ENCODE measurements around the gene C10orf90.

The C10orf90 gene

DNA sequence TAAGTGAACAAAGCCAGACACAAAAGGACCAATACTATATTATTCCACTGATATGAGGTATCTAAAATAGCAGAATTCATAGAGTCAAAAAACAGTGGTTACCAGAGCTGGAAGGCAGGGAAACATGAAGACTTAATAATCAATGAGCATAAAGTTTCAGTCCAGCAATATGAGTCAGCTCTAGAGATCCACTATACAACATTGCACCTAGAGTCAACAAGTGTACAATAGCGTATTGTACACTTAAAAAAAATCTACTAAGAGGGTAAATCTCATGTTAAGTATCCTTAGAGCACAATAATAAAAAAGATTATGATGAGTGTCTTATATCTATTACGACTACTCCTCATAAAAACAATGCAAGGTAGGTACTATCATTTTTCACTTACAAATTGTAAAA is 36.1 kb downstream of the C10orf90 start:
- no peak for DNase-seq (ENCODE audit: low spot score)

DNA sequence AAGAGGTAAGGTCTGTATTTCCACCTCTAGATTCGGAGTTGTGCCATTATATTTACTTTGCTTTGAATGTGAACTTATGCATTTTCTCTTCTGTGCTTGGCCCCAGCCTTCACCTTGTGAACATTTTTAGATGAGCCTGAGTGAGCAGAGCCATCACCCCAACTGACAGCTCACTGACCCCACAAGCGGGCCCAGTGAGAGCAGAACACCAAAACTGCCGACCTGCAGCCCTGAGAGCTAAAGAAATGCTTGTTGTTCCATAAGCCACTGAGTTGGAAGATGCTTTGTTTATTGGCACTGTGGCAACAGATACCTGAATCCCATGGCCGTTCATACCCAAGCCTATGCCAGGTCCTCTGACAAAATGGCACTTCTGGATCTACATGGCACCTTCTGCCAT is 37.8 kb downstream of the C10orf90 start:
- no peak for DNase-seq (ENCODE audit: low spot score)

DNA sequence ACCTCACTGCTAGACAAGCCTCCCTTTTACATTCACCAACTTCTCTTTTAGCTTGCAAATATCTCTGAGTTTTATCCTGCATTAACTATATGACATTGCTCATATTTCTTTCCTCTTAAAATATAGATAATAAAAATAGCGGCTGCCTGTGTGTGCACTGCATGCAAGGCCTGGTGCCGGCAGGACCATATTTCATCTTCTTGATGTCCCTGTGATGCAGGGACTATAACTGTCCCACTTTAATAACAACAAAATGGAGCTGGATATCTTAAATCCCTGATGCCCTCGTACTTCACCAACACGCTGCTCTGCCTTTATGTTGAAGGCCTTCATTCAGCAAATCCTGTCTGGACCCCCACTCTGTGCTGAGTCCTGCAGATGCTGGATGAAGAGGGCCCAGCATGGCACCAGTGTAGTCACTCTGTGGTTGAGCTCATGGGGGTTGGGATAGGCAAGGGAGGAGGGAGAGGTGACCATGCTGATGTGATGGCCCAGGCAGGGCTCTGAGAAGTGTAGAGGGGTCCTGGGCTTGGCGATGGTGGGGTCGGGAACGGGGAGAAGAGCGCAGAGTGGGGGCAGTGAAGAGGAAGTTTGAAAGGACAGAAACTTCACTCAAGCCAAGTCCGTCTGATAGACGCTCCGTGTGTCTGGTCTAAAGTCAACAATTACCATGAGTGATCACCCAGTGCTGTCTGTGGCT is 40.4 kb downstream of the C10orf90 start:
- DNase-seq (ENCODE audit: low spot score): no peak

DNA sequence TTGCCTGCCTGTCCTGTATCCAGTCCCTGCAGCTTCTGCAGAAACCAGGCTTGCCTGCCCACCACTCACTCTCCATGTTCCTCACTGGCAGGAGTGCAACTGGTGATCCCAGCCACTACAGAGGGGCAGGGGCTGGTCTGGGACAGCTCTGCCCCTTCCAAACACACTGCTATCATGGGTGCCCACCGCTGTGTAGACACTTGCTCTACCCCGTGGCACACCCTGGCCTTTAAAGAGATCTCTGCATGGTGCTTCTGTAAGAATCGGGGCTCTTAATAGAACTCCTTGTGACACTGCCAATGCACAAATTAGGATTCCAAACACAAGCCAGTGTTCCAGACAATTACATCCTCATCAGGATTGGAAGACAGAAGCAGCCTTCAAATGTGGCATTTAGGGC is 41.7 kb downstream of the C10orf90 start:
- DNase-seq (ENCODE audit: low spot score): no peak

DNA sequence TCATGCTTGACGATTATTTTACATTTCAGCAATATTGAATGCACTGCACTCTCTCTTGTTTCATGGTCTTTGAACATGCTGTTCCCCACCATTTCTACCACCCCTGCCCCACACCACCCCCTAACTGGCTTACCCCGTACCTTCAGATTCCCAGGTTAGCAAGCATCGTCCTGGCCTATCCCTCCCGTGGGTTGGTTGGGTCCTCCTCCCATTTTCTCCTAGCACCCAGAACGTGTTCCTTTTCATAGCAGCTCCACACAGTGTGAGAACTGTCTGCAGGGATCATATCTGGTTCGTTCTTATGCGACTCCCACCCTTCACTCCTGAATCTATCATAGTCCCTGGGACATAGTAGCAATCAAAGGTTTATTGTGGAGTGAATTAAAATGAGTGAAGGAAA is 48.6 kb downstream of the C10orf90 start:
- DNase-seq (ENCODE audit: low spot score): no peak

DNA sequence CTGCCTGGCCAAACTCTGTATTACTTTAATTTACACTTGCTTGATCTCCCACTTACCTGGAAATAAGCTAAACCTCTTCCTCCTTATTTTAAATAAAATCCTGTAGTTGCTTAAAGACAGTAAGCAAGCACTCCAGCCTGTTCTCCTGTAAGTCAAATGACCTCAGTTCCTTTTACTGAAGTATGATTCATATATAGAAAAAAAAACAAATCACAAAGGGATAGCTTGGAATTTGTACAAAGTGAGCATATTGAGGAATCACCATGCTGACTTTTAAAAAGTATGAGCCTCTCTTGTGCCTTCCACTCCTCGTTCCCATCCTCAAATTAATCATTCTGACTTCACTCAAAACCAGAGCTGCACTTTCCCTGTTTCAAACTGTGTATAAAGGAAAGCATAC is 52.0 kb downstream of the C10orf90 start:
- DNase-seq (ENCODE audit: low spot score): no peak

DNA sequence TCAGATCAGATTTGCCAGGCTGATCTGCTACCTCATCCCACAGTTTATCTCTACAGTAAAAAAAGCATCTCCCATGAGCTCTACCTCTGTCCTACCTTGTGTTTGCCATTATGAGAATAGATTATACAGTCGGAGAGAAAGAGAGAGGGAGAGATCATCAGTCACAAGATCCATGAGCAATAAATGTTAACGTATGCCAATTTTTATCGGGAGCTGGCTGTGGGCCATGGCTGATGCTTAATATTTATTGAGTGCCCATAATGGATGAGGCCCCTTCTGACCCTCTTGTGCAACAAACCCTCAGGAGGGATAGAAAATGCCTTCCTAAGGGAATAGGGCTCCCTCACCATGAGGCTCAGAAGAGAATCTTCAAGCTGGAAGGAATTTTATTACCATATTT is 52.8 kb downstream of the C10orf90 start:
- no peak for DNase-seq (ENCODE audit: low spot score)

DNA sequence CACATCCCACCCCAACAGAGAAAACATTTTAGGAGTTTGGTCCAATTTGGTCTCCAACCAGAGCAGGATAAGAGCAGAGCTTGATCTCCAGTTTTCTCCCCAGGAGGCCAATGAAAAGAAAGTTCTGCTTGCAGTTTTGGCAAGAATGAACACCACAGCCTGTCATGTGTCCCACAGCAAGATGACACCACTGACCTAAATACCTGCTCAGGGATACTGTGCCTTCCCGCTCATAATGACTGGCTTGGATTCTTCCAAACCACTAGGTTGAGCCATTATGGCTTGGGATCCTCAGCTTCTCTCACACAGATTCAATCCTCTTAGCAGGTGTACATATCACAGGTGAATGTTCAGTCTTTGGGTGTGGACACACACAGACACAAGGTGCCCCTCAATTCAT is 53.3 kb downstream of the C10orf90 start:
- DNase-seq (ENCODE audit: low spot score): no peak

DNA sequence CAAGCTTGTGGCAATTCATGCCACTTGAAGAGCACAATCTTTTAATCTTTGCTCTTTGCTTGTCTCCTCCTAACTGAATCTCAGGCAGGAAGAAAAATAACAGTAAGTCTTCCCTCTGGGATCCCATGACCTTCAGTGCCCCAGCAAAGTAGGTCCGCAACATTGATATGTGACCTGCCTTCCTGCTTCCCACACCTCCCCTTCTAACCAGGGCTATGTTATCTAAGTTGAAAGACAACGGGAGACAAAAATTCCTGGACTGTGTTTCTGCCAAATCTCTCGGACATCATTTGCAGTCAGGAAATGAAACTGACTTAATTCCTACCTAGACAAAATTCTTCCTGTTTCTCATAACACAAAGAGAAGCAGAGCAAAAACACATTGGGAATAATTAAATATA is 53.8 kb downstream of the C10orf90 start:
- DNase-seq (ENCODE audit: low spot score): no peak

DNA sequence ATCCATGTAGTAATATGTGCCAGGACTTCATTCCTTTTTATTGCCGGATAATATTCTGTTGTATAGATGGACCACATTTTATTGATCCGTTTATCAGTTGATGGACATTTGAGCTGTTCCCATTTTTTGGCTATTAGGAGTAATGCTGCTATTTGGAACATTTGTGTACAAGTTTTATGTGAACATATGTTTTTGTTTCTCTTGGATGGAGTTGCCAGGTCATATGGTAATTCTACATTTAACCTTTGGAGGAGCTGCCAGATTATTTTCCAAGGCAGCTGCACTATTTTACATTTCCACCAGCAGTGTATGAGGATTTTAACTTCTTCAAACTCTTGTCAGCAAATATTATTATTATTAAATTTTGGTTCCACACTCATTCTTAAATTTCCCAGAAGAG is 59.2 kb downstream of the C10orf90 start:
- DNase-seq (ENCODE audit: low spot score): no peak

DNA sequence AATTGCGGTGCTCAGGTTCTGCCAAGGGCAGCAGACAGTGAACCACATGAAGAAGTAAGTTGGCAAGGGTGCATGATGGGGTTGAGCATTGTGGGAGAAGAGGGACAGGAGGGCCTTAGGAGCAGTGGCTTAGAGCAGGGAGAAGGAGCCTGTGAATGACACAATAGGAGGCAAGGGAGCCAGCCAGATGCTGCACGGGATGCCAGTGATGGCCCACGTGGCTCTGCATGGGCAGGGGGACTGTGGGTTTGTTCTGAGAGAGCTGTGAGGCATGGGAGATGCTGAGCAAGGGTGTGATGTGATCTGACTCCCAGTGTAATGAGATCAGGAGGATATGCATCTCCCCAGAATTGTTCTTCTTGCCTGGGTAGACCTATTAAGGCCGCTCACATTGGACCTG is 60.9 kb downstream of the C10orf90 start:
- DNase-seq (ENCODE audit: low spot score): no peak

DNA sequence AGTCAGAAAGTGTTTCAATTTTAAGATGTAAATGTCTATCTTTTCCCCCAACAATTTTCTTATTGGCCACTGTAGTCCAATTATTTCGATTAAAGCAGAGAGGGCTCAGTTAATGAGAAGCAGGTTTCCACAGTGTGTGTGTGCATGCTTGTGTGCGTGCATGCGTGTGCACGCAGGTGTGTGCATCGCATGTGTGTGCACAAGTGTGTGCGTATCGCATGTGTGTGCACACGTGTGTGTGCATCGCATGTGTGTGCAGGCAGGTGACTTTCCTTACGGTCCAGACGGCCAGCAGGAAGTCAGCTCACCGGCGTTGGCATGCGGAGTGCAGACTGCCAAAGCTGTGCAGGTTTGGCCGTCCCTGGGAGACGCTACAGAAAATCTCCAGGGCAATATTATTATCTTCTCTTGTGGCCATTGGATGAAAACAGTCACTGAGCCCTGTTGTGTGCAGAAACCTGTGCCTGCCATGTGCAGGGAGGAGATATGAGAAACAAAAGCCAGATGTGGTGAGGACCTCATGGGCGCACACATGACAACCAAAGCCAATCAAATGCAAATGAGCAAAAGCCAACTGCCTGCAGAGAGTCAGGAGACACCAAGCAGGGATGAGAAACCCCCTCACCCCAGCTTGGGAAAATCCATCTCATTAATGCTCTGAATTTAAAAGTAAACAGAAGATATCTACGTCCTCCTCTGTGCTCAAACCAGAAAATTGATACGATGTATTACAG is 70.4 kb downstream of the C10orf90 start:
- no peak for DNase-seq (ENCODE audit: low spot score)

DNA sequence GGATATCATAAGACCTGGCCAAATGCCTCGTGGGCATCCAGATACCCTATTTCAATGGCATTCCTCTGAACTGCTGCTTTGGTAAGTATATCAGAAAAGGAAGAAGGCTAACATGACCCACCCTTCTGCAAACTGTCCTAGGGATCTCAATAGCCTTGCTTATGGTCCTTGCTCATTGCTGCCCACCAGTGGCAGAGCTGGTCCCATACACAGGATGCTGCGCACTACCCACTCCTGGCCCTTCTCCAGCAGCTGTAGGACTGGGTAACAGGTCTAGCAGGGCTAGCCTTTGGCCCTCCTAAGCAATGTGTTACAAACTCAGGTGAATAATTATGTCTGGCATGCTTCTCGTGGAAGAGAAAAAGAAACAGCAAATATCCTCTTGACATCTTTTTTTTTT is 72.5 kb downstream of the C10orf90 start:
- peak; percentile 21 for DNase-seq (ENCODE audit: low spot score)

DNA sequence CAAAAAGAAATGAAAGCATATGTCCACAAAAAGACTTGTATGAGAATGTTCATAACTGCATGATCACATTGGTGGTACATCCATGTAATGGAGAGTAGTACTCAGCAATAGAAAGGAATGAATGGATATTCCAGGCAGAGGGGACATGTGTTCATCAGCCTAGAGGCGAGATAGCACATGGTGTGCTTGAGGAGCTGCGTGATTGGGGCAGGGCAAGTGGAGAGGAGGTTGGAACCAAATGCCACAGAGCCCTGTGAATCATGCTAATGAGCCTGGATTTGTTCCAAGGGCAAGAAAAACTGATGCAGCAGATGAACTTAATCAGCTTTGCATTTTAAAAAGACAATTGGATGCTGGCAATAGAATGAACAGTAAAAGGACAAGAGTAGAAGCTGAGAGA is 73.3 kb downstream of the C10orf90 start:
- DNase-seq (ENCODE audit: low spot score): no peak

DNA sequence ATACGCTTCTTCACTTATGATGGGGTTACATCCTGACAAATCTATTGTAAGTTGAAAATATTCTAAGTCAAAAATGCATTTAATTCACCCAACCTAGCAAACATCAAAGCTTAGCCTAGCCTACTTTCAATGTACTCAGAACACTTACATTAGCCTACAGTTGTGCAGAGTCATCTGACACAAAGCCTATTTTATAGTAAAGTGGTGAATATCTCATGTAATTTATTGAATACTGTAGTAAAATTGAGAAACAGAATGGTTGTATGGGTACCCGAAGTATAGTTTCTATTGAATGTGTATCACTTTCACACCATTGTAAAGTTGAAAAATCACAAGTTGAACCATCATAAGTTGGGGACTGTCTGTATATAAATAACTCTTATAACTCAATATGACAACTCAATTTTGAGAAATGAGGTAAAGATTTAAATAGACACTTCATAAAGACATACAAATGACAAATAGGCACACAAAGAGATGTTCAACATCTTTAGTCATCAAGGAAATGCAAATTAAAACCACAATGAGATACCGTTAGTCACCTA is 73.9 kb downstream of the C10orf90 start:
- DNase-seq (ENCODE audit: low spot score): no peak

DNA sequence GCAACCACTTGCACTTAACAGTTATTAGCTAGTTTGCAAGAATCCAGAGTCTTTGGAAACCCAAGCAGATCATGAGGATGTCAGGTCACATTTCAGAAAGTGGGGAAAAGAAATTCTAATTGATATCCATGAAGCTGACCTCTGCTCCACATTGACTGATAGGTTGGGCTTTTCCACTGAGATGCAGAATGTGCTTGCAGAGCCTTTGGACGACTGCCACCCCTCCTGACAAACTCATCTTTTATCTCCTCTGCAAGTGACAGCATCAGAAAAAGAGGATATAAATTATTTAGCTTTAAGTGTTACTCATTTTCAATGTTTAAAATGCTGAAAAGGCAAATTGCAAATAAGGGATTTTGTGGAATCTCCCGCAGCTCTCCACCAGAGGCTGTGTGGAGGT is 75.3 kb downstream of the C10orf90 start:
- DNase-seq (ENCODE audit: low spot score): no peak

DNA sequence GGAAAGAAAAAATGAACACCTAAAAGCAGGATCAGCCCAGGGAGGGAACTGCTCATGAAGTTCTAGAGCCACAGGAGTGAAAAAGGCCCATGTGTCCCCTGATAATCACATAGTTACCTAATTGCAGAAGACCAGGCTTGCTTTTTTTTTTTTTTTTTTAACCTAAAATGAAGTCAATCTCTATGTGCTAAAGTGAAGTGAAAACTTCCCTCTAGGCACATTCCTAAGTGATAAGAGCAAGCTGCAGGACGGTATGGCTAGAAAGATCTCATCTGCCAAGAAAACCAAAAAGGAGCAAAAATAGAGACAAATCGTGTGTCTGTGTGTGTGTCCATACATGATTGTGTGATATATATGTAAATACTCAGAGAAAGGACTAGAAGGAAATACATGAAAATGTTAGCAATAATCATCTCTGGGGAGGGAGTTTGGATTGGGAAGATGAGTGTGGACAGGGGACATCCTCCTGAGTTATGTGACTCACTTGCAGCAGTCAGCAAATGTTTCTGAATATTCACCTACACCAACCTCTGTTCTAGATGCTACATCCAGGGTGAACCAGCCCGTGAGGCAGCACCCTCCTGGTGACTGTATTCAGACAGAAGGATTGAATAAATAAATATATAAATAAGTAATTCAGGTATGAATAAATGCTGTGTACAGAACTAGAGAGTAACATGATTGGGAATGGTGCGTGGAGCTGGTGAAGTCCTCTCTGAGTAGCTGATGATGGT is 76.4 kb downstream of the C10orf90 start:
- DNase-seq (ENCODE audit: low spot score): no peak

DNA sequence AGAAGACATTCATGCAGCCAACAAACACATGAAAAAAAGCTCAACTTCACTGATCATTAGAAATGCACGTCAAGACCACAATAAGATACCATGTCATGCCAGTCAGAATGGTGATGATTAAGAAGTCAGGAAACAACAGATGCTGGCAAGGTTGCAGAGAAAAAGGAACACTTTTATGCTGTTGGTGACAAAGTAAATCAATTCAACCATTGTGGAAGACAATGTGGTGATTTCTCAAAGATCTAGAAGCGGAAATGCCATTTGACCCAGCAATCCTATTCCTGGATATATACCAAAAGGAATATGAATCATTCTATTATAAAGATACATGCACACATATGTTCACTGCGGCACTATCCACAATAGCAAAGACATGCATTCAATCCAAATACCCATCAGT is 77.6 kb downstream of the C10orf90 start:
- DNase-seq (ENCODE audit: low spot score): peak; percentile 10

DNA sequence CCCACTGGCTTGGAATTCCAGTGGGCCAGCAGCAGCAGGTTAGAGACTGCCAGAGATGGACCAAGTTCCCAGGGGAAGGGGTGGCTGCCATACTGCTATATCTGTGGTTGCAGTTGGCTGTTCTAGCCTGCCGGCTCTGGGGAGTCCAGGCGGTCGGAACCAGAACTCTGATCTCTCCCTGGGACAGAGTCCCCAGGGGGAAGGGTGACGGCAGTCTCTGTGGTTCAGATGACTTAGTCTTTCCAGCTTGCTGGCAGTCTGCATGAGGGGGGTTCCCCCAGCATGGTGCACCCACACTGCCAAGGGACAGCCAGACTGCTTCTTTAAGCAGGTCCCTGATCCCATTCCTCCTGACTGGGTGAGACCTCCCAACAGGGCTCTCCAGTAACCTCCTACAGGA is 82.5 kb downstream of the C10orf90 start:
- DNase-seq (ENCODE audit: low spot score): no peak

DNA sequence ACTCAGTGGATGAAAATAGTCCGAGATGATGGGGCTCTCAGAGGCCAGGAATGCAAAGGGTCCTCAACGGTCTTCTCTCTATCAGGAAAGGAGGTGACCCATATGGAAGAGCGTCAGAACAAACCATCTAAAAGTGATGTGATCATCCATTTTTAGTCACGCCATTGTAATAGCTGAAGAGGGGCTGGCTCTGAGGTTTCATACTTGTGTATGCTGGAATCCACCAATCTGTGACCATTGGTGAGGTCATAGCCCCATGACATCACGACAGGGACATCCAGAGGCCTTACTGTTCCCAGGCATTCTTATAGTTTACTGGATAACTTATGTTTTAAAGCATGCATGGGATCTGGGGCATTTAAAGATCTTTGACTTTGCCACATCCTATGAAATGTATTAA is 83.6 kb downstream of the C10orf90 start:
- DNase-seq (ENCODE audit: low spot score): no peak

DNA sequence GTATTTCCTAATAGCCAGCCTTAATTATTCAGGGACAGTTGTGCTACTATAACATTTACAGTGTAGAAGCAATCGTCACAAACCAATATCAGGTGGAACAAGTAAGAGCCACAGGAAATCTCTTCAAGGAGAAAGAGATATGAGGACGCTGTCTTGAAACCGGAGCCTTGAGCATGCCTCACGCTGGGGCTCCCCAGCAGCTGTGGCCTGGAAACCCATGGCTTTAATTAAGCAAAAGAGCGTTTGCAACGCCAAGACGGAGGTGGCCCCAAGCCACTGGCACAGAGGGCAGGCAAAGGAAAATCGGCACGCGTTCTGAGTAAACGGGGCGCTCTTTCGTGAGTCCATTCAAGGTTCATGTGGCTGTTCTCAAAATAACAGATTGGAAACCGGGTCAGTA is 84.4 kb downstream of the C10orf90 start:
- DNase-seq (ENCODE audit: low spot score): no peak

DNA sequence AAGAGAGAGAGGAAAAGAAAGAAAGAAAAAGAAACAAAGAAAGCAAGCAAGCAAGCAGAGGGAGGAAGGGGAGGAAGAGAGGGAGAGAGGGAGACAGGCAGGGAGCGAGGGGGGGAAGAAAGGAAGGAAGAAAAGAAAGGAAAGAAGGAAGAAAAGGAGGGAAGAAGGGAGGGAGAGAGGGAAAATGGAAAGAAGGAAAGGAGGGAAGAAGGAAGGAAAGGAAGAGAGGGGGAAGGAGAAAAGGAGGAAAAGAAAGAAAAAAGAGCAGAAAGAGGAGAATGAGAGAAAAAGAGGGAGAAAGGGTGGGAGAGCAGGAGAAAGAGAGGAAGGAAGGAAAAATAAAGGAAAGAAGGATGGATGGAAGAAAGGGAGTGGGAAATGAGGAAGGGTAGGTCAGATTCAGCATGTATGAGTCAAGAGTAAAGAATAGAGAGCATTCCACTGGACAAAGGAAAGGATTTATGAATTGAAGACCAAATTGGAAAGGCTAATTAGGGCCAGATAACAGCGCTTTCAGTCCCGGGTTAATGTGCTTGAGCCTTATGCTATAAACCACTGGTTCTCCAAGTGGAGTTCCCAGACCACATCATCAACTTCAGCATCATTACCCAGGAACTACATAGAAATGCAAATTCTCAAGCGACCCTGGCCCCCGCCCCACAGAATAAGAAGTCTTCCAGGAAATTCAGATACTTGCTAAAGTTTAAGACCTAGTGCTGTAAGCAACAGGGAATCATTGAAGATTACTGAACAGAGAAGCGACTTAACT is 85.1 kb downstream of the C10orf90 start:
- DNase-seq (ENCODE audit: low spot score): no peak

All from kidney capillary endothelial cell (primary cell).